Measurements from ENCODE around the gene SNX9.
"Not testable (repeated sequence)": the region's sequence is repeated elsewhere in the genome, so short reads cannot be mapped to it uniquely, and the experiment has no call there.

SNX9 gene

DNA sequence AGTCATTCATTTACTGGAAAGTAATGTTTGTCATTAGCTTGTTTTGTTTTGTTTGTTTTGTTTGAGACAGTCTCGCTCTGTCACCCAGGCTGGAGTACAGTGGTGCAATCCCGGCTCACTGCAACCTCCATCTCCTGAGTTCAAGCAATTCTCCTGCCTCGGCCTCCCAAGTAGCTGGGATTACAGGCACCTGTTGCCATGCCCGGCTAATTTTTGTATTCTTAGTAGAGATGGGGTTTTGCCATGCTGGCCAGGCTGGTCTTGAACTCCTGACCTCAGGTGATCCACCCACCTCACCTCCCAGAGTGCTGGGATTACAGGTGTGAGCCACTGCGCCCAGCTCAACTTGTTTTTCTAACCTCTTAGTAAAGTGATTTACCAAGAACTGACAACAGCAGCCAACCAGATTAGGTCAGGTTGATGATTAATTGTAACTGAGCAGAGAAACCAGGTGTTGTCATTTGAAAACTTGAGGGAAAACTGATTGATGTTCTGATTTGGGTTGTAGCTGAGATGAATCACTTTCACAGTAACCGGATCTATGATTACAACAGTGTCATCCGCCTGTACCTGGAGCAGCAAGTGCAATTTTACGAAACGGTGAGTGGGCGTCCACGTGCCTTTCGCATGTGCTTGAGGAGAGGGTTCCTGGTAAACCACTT, 117.5 kb downstream of the SNX9 start:
- CTCF ChIA-PET: interaction anchor here (0.6 to 1.0 kb wide), 4 partner anchors 102 to 1485 kb away, joined by 3 to 6 read pairs (median 4); no protein-coding TSS in a partner anchor
- TF ChIP-seq SCRT2 (tag by site-specific recombination; IDR thresholded peaks at IDR 0.05) (peak; percentile 88), SCRT1 (tag by site-specific recombination; IDR thresholded peaks at IDR 0.05; ENCODE audit: borderline replicate concordance) (peak; percentile 61; the same call in 1 of the 2 replicates)

DNA sequence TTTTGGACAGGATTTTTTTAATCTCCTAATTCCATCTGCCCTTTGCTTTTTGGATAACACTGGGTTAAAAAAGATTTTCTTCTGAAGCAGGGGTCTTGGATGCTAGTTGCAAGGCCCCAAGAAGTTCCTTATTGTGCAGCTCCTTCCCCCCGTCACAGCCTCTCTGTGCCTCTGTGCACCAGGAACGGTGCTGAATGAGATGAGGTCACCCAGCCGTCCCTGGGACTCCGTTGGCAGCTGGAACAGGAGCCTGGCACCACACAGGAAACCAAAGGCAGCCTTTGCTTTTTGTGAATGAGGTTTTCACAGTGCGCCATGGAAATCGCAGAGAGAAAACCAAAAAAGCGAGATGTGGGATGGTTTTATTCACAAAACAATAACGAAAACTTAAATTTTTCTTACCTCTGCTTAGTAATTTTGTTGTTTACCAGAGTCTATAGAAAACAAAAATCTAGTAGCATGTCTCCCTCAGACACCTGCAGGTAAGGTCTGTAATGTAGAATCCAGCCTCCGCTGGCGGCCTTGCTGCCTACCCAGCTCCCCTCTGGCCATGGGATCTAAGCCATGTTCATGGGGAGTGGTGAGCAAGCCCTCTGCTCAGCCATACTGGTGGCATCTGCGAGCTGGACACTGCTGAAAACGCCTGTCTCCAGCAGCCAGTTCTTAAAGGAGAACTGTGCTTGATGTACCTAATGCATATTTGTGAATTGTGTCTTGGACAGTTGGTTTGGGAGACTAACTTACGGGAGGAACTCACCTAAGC, 118.2 kb downstream of the SNX9 start:
- H3K4me1 ChIP-seq (ENCODE audit: control insufficient read depth, insufficient read depth, low read length): no peaks in the 10 kb centered on the region
- no peak for TF ChIP-seq HOXD13 (CRISPR knock-in tag; IDR thresholded peaks at IDR 0.05; ENCODE audit: borderline replicate concordance)
- no peak for TF ChIP-seq ZNF473 (tag by site-specific recombination; IDR thresholded peaks at IDR 0.05)
- TF ChIP-seq, protein P1, sequence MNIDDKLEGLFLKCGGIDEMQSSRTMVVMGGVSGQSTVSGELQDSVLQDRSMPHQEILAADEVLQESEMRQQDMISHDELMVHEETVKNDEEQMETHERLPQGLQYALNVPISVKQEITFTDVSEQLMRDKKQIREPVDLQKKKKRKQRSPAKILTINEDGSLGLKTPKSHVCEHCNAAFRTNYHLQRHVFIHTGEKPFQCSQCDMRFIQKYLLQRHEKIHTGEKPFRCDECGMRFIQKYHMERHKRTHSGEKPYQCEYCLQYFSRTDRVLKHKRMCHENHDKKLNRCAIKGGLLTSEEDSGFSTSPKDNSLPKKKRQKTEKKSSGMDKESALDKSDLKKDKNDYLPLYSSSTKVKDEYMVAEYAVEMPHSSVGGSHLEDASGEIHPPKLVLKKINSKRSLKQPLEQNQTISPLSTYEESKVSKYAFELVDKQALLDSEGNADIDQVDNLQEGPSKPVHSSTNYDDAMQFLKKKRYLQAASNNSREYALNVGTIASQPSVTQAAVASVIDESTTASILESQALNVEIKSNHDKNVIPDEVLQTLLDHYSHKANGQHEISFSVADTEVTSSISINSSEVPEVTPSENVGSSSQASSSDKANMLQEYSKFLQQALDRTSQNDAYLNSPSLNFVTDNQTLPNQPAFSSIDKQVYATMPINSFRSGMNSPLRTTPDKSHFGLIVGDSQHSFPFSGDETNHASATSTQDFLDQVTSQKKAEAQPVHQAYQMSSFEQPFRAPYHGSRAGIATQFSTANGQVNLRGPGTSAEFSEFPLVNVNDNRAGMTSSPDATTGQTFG (tag by site-specific recombination; IDR thresholded peaks at IDR 0.05; ENCODE audit: borderline replicate concordance): no peak
- TF ChIP-seq ZNF239 (tag by site-specific recombination; IDR thresholded peaks at IDR 0.05): no peak
- TF ChIP-seq ZNF274 (IDR thresholded peaks at IDR 0.05; ENCODE audit: low read length): no peak
- no peak for TF ChIP-seq ZNF274 (tag by site-specific recombination; IDR thresholded peaks at IDR 0.05; ENCODE audit: borderline replicate concordance)
- TF ChIP-seq ZBTB8A (tag by site-specific recombination; IDR thresholded peaks at IDR 0.05): no peak
- no peak for TF ChIP-seq ZNF548 (tag by site-specific recombination; IDR thresholded peaks at IDR 0.05)
- TF ChIP-seq ZNF174 (tag by site-specific recombination; IDR thresholded peaks at IDR 0.05): no peak
- no peak for TF ChIP-seq ZNF830 (tag by site-specific recombination; IDR thresholded peaks at IDR 0.05; ENCODE audit: low read depth)
- TF ChIP-seq BCL11B (tag by site-specific recombination; IDR thresholded peaks at IDR 0.05; ENCODE audit: low read depth): no peak
- TF ChIP-seq SP3 (tag by site-specific recombination; IDR thresholded peaks at IDR 0.05): no peak
- TF ChIP-seq ZNF561 (tag by site-specific recombination; IDR thresholded peaks at IDR 0.05; ENCODE audit: borderline replicate concordance): no peak
- TF ChIP-seq ZNF560 (tag by site-specific recombination; IDR thresholded peaks at IDR 0.05; ENCODE audit: borderline replicate concordance): no peak
- TF ChIP-seq, protein P2, sequence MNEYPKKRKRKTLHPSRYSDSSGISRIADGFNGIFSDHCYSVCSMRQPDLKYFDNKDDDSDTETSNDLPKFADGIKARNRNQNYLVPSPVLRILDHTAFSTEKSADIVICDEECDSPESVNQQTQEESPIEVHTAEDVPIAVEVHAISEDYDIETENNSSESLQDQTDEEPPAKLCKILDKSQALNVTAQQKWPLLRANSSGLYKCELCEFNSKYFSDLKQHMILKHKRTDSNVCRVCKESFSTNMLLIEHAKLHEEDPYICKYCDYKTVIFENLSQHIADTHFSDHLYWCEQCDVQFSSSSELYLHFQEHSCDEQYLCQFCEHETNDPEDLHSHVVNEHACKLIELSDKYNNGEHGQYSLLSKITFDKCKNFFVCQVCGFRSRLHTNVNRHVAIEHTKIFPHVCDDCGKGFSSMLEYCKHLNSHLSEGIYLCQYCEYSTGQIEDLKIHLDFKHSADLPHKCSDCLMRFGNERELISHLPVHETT (tag by site-specific recombination; IDR thresholded peaks at IDR 0.05): no peak
- no peak for TF ChIP-seq ZNF530 (tag by site-specific recombination; IDR thresholded peaks at IDR 0.05; ENCODE audit: low read depth)
- no peak for TF ChIP-seq ZBTB1 (tag by site-specific recombination; IDR thresholded peaks at IDR 0.05)
- TF ChIP-seq ZNF610 (tag by site-specific recombination; IDR thresholded peaks at IDR 0.05; ENCODE audit: borderline replicate concordance): no peak
- TF ChIP-seq ZNF704 (tag by site-specific recombination; IDR thresholded peaks at IDR 0.05): no peak
- TF ChIP-seq ZBTB7A (tag by site-specific recombination; IDR thresholded peaks at IDR 0.05; ENCODE audit: low read depth): no peak
- TF ChIP-seq, protein P3, sequence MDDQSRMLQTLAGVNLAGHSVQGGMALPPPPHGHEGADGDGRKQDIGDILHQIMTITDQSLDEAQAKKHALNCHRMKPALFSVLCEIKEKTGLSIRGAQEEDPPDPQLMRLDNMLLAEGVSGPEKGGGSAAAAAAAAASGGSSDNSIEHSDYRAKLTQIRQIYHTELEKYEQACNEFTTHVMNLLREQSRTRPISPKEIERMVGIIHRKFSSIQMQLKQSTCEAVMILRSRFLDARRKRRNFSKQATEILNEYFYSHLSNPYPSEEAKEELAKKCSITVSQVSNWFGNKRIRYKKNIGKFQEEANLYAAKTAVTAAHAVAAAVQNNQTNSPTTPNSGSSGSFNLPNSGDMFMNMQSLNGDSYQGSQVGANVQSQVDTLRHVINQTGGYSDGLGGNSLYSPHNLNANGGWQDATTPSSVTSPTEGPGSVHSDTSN (CRISPR knock-in tag; IDR thresholded peaks at IDR 0.05): no peak
- POLR2A ChIA-PET: no interaction called here
- CTCF ChIA-PET: interaction anchor here (0.8 to 1.0 kb wide), 2 partner anchors 101 to 230 kb away, joined by 3 read pairs; no protein-coding TSS in a partner anchor
- peaks cover 12 to 85% of the 10 kb centered on the region in 2 experiments for H3K36me3 ChIP-seq (ENCODE audit: control insufficient read depth in 2 of 2, insufficient read depth in 1 of 2, low read length in 2 of 2)
- no peak overlapping the region for H3K4me3 ChIP-seq (ENCODE audit: low read depth, low read length)
- no peaks in the 10 kb centered on the region for H3K9me3 ChIP-seq (ENCODE audit: control insufficient read depth, insufficient read depth, low read depth, low read length)
- H3K27ac ChIP-seq (ENCODE audit: extremely low read depth, low read depth, low read length): no peak overlapping the region

More for the DNA sequence above, 117.5 kb downstream of the SNX9 start:
- H3K9me3 ChIP-seq (ENCODE audit: control insufficient read depth, insufficient read depth, low read depth, low read length); POLR2A ChIA-PET; H3K4me1 ChIP-seq (ENCODE audit: control insufficient read depth, insufficient read depth, low read length); H3K4me3 ChIP-seq (ENCODE audit: low read depth, low read length); H3K27ac ChIP-seq (ENCODE audit: extremely low read depth, low read depth, low read length): not testable (repeated sequence)
- H3K36me3 ChIP-seq (ENCODE audit: control insufficient read depth in 2 of 2, insufficient read depth in 1 of 2, low read length in 2 of 2): peaks cover 15 to 91% of the 10 kb centered on the region in 2 experiments

All from HEK293 (cell line).